OCI-LY3 (cell line): Measurements from ENCODE around the gene CCR8.

Experiments
- EZH2phosphoT487 ChIP-seq: fragments of 200-600 bp; shearing (Covaris generic); IDR thresholded peaks from 2 replicates; pipeline ENCODE4 v1.6.1; 2018; ENCODE audit warnings: antibody characterized with exemption, mixed run types, low read depth
- TF ChIP-seq, protein P1 (sequence below): fragments of 200-600, 300-600 bp; sonication (generic); IDR thresholded peaks from 2 replicates; pipeline ENCODE4 v1.5.1; 2014; ENCODE audit warnings: antibody characterized with exemption, low read length, low read depth

DNA sequence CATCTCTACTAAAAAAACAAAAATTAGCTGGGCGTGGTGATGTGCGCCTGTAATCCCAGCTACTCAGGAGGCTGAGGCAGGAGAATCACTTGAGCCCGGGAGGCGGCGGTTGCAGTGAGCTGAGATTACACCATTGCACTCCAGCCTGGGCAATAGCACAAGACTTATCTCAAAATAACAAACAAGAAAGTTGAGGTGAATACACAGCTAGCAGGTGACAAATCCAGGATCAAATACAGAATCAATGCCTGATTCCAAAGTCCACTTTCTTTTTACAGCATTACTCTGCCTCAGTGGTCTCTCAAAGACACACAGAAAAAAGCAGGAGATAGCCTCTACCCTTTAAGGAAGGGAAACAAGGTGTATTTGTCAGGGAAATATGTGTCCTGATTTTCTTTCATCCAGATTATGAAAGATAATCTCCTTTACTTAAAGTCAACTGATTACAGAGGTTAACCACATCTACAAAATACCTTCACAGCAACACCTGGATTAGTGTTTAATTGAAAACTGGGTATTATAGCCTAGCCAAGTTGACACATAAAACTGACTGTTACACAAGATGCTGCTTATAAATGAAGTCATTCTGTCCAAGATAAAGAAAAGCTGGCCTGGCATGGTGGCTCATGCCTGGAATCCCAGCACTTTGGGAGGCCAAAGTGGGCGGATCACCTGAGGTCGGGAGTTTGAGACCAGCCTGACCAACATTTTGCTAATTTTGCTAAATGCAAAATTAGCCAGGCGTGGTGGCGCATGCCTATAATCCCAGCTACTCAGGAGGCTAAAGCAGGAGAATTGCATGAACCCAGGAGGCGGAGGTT, 49.7 kb downstream of the CCR8 start:
- TF ChIP-seq, protein P1, sequence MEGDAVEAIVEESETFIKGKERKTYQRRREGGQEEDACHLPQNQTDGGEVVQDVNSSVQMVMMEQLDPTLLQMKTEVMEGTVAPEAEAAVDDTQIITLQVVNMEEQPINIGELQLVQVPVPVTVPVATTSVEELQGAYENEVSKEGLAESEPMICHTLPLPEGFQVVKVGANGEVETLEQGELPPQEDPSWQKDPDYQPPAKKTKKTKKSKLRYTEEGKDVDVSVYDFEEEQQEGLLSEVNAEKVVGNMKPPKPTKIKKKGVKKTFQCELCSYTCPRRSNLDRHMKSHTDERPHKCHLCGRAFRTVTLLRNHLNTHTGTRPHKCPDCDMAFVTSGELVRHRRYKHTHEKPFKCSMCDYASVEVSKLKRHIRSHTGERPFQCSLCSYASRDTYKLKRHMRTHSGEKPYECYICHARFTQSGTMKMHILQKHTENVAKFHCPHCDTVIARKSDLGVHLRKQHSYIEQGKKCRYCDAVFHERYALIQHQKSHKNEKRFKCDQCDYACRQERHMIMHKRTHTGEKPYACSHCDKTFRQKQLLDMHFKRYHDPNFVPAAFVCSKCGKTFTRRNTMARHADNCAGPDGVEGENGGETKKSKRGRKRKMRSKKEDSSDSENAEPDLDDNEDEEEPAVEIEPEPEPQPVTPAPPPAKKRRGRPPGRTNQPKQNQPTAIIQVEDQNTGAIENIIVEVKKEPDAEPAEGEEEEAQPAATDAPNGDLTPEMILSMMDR: no peak
- no peak for TF ChIP-seq EZH2phosphoT487
